ENCODE data around the gene ITGB1. TPM values are rescaled to one million over a fixed set of nuclear protein-coding genes. Genes with fewer than 3 reads are reported as not detected.

Gene ITGB1
- total RNA-seq, 4 donors from 2014 or later = 167 to 261 (median 218) TPM

DNA sequence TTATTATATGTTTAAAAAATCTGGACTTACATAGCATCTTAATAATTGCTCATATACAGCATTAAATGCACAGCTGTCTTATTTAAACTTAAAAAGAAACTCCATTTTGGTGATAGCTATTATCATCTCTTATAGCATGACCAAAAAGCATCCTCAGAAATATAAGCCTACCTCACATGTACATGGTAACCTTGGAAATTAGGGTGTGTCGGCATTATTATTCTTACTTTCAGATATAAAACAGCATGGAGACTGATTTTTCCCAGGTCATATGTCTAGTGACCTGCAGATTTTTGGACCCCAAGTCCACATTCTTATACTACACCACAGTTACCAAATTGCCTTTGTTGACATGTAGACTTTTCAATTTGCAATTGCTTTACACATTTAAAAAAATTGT lies 29.1 kb upstream of the ITGB1 start:
- TF ChIP-seq POLR2AphosphoS5 (IDR thresholded peaks at IDR 0.05) = no peak
- no peak for TF ChIP-seq EP300 (IDR thresholded peaks at IDR 0.05)
- TF ChIP-seq, protein P1, sequence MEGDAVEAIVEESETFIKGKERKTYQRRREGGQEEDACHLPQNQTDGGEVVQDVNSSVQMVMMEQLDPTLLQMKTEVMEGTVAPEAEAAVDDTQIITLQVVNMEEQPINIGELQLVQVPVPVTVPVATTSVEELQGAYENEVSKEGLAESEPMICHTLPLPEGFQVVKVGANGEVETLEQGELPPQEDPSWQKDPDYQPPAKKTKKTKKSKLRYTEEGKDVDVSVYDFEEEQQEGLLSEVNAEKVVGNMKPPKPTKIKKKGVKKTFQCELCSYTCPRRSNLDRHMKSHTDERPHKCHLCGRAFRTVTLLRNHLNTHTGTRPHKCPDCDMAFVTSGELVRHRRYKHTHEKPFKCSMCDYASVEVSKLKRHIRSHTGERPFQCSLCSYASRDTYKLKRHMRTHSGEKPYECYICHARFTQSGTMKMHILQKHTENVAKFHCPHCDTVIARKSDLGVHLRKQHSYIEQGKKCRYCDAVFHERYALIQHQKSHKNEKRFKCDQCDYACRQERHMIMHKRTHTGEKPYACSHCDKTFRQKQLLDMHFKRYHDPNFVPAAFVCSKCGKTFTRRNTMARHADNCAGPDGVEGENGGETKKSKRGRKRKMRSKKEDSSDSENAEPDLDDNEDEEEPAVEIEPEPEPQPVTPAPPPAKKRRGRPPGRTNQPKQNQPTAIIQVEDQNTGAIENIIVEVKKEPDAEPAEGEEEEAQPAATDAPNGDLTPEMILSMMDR (IDR thresholded peaks at IDR 0.05) = no peak
- TF ChIP-seq POLR2A (IDR thresholded peaks at IDR 0.05) = no peak
- H3K4me1 ChIP-seq = peaks cover 3% of the 10 kb centered on the region
- H3K4me3 ChIP-seq = no peak overlapping the region
- H3K27ac ChIP-seq = no peak overlapping the region
- no peaks in the 10 kb centered on the region for H3K9me3 ChIP-seq
- H3K36me3 ChIP-seq = no peaks in the 10 kb centered on the region
- DNase-seq (ENCODE audit: low spot score in 2 of 2) = no peak
- WGBS = 83% methylated on average over 1 of the region's 1 CpG
- H3K27me3 ChIP-seq = no peaks in the 10 kb centered on the region

DNA sequence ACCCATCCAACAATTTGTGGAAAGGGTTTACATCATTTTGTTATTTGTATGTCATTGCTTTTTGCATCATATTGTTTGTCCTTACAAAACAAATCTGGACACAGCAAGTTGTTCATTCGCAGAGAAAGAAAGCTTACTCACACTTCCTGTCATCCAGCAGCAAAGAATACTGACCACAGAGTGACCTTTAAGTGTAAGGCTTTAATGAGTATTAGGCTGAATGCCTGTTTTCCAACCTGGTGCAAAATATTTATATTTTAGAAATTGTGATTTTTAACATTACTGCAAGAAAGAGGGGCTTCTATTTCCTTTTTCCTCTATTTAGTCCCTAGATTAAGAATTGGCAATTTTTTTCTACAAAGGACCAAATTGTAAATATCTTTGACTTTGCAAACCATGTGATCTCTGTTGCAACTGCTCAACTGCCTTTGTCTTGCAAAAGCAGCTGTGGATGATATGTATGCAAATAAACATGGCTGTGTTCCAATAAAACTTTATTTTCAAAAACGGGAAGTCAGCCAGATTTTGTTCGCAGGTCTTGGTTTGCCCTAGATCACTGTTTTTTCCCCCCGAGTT lies 27.8 kb upstream of the ITGB1 start:
- Histone ChIP-seq H3K4me1 (peaks cover 12% of the 10 kb centered on the region), H3K27ac (no peak overlapping the region), H3K4me3 (no peak overlapping the region), H3K36me3 (no peaks in the 10 kb centered on the region), H3K27me3 (no peaks in the 10 kb centered on the region), H3K9me3 (no peaks in the 10 kb centered on the region)
- 52% methylated on average over 4 of the region's 4 CpGs for WGBS
- no peak for DNase-seq (ENCODE audit: low spot score in 2 of 2)
- TF ChIP-seq POLR2A (IDR thresholded peaks at IDR 0.05) = no peak
- TF ChIP-seq, protein P1 (IDR thresholded peaks at IDR 0.05) = no peak
- no peak for TF ChIP-seq EP300 (IDR thresholded peaks at IDR 0.05)
- TF ChIP-seq POLR2AphosphoS5 (IDR thresholded peaks at IDR 0.05) = no peak

DNA sequence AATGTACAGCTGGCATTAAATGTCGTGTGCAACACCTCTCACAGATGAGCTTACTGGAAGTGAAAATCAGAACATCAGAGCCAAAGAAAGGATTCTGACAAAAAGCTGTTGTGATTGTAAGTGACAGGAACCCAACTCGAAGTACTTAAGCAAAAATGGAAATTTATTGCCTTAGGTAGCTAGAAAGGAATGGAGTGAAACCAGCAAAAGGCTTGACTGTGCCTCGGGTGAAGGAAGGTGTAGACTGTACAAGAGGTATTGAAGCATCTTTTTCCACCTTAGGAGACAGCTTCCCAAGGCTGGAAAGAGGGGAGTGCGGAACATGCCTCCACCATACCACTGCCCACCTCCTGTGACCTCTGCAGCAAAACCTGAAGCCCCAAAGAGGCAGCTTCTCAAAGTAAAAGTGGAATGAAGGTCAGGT lies 27.3 kb upstream of the ITGB1 start:
- WGBS = 78% methylated on average over 4 of the region's 4 CpGs
- Histone ChIP-seq H3K27ac (no peak overlapping the region), H3K4me3 (no peak overlapping the region), H3K27me3 (no peaks in the 10 kb centered on the region), H3K4me1 (peaks cover 12% of the 10 kb centered on the region), H3K36me3 (no peaks in the 10 kb centered on the region), H3K9me3 (no peaks in the 10 kb centered on the region)
- TF ChIP-seq, protein P1 (IDR thresholded peaks at IDR 0.05) = no peak
- TF ChIP-seq POLR2AphosphoS5 (IDR thresholded peaks at IDR 0.05) (no peak), EP300 (IDR thresholded peaks at IDR 0.05) (no peak), POLR2A (IDR thresholded peaks at IDR 0.05) (no peak)
- DNase-seq (ENCODE audit: low spot score in 2 of 2) = no peak

DNA sequence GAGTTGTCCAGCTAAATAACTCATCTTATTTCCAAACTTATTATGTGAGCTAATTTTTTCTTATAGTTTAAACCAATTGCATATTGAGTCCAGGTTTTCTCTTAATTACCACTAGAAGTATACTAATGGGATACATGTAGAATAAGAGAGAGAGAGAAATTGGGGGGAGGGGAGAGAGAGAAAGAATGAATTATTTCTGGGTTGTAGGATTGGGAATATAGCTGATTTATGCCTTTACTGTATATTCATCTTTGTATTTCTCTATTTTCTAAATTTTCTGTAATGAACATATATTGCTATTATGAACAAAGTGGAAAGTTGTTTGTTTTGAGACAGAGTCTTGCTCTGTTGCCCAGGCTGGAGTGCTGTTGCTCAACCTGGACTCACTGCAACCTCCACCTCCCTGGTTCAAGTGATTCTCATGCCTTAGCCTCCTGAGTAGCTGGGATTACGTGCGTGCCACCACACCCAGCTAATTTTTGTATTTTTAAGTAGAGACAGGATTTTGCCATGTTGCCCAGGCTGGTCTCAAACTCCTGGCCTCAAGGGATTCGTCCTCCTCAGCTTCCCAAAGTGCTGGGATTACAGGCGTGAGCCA lies 26.1 kb upstream of the ITGB1 start:
- no peak for DNase-seq (ENCODE audit: low spot score in 2 of 2)
- no peak for TF ChIP-seq POLR2A (IDR thresholded peaks at IDR 0.05)
- TF ChIP-seq, protein P1 (IDR thresholded peaks at IDR 0.05) = no peak
- TF ChIP-seq EP300 (IDR thresholded peaks at IDR 0.05) = no peak
- TF ChIP-seq POLR2AphosphoS5 (IDR thresholded peaks at IDR 0.05) = no peak
- H3K27ac ChIP-seq = no peak overlapping the region
- H3K4me1 ChIP-seq = peaks cover 20% of the 10 kb centered on the region
- H3K4me3 ChIP-seq = no peak overlapping the region
- no peaks in the 10 kb centered on the region for H3K36me3 ChIP-seq
- WGBS = 96% methylated on average over 4 of the region's 4 CpGs
- H3K27me3 ChIP-seq = no peaks in the 10 kb centered on the region
- no peaks in the 10 kb centered on the region for H3K9me3 ChIP-seq

GRCh38 chr10:32982911-32983909 lies 25.2 kb upstream of the ITGB1 start:
- WGBS = 71% methylated on average over 4 of the region's 4 CpGs
- no peaks in the 10 kb centered on the region for H3K9me3 ChIP-seq
- H3K27me3 ChIP-seq = no peaks in the 10 kb centered on the region
- no peak for DNase-seq (ENCODE audit: low spot score in 2 of 2)
- no peaks in the 10 kb centered on the region for H3K36me3 ChIP-seq
- H3K4me3 ChIP-seq = no peak overlapping the region
- no peak overlapping the region for H3K27ac ChIP-seq
- H3K4me1 ChIP-seq = peaks cover 20% of the 10 kb centered on the region
- TF ChIP-seq POLR2AphosphoS5 (IDR thresholded peaks at IDR 0.05) (no peak), EP300 (IDR thresholded peaks at IDR 0.05) (no peak), POLR2A (IDR thresholded peaks at IDR 0.05) (no peak)

Measured in suprapubic skin (tissue), 4 donors.